ENCODE measurements around the gene CDH4.

DNA sequence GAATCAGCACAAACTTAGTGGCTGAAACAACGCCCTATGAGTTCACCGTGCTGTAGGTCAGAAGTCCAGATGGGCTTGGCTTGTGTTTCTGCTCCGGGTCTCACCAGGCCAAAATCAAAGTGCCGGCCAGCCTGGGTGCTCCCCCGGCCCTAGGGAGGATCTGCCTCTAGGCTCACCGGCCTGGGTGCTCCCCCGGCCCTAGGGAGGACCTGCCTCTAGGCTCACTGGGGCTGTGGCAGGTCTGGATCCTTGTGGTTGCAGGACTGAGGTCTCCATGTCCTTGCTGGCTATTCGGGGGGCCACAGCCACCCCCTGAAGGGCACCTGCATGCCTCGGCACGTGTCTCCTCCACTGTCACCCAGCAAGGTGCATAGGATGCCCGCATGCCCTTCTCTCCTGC, 597.3 kb downstream of the CDH4 start:
- TF ChIP-seq, protein P1, sequence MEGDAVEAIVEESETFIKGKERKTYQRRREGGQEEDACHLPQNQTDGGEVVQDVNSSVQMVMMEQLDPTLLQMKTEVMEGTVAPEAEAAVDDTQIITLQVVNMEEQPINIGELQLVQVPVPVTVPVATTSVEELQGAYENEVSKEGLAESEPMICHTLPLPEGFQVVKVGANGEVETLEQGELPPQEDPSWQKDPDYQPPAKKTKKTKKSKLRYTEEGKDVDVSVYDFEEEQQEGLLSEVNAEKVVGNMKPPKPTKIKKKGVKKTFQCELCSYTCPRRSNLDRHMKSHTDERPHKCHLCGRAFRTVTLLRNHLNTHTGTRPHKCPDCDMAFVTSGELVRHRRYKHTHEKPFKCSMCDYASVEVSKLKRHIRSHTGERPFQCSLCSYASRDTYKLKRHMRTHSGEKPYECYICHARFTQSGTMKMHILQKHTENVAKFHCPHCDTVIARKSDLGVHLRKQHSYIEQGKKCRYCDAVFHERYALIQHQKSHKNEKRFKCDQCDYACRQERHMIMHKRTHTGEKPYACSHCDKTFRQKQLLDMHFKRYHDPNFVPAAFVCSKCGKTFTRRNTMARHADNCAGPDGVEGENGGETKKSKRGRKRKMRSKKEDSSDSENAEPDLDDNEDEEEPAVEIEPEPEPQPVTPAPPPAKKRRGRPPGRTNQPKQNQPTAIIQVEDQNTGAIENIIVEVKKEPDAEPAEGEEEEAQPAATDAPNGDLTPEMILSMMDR (conservative IDR thresholded peaks at IDR 0.05): no peak
- TF ChIP-seq ZFX (IDR thresholded peaks at IDR 0.05): no peak

Measured in C4-2B (cell line).